ENCODE data around the gene MT1X. TPM values are rescaled to one million over a fixed set of nuclear protein-coding genes. Genes with fewer than 3 reads are reported as not detected.

The MT1X gene
- total and polyA plus RNA-seq, 2 of the 13 experiments (the other 11 are each of a cell fraction or from before 2014, with no cell fraction given) = 19.7 to 288 TPM

GRCh38 chr16:56681939-56682702 lies at the start of gene MT1X (continued):
- TF ChIP-seq ZNF607 (CRISPR knock-in tag; IDR thresholded peaks at IDR 0.05; ENCODE audit: borderline replicate concordance) (no peak), ZZZ3 (CRISPR knock-in tag; IDR thresholded peaks at IDR 0.05; ENCODE audit: borderline replicate concordance) (no peak), KLF9 (CRISPR knock-in tag; IDR thresholded peaks at IDR 0.05; ENCODE audit: low read depth) (peak; percentile 29; the same call in 1 of the 2 replicates), RARA (CRISPR knock-in tag; IDR thresholded peaks at IDR 0.05) (no peak), ZFP90 (CRISPR knock-in tag; IDR thresholded peaks at IDR 0.05; ENCODE audit: borderline replicate concordance) (peak; percentile 91; the same call in 1 of the 2 replicates), ZNF354B (CRISPR knock-in tag; IDR thresholded peaks at IDR 0.05) (no peak), CAMTA2 (CRISPR knock-in tag; IDR thresholded peaks at IDR 0.05; ENCODE audit: borderline replicate concordance) (no peak), ARNTL (CRISPR knock-in tag; IDR thresholded peaks at IDR 0.05) (peak; percentile 77), SOX5 (CRISPR knock-in tag; IDR thresholded peaks at IDR 0.05; ENCODE audit: borderline replicate concordance) (no peak), ZNF329 (CRISPR knock-in tag; IDR thresholded peaks at IDR 0.05; ENCODE audit: low read depth) (no peak), ZSCAN21 (CRISPR knock-in tag; IDR thresholded peaks at IDR 0.05; ENCODE audit: borderline replicate concordance) (peak; percentile 89; the same call in 1 of the 2 replicates), ARID4A (CRISPR knock-in tag; IDR thresholded peaks at IDR 0.05; ENCODE audit: borderline replicate concordance) (peak; percentile 63; the same call in 1 of the 2 replicates), ZNF550 (CRISPR knock-in tag; IDR thresholded peaks at IDR 0.05; ENCODE audit: borderline replicate concordance) (no peak; the same call in 1 of the 2 replicates), ZNF101 (CRISPR knock-in tag; IDR thresholded peaks at IDR 0.05; ENCODE audit: borderline replicate concordance, low read depth) (peak; percentile 62; the same call in 1 of the 2 replicates), THYN1 (CRISPR knock-in tag; IDR thresholded peaks at IDR 0.05; ENCODE audit: borderline replicate concordance, low read depth) (no peak), ZNF280B (CRISPR knock-in tag; IDR thresholded peaks at IDR 0.05; ENCODE audit: borderline replicate concordance) (0 out of 2 replicates have a peak, but pooled peaks have one; percentile 47), CBFB (CRISPR knock-in tag; IDR thresholded peaks at IDR 0.05) (0 out of 2 replicates have a peak, but pooled peaks have one; percentile 28), ZNF512B (CRISPR knock-in tag; IDR thresholded peaks at IDR 0.05; ENCODE audit: borderline replicate concordance) (no peak)

Measured in HepG2 (cell line).